ELF-1 (cell line): Measurements from ENCODE around the gene TNNT3.

Experiments used
- DNase-seq: peaks from one replicate; pipeline ENCODE4 v3.0.0-alpha.2; 2016; ENCODE audit warnings: low read depth, low spot score

Gene TNNT3

DNA sequence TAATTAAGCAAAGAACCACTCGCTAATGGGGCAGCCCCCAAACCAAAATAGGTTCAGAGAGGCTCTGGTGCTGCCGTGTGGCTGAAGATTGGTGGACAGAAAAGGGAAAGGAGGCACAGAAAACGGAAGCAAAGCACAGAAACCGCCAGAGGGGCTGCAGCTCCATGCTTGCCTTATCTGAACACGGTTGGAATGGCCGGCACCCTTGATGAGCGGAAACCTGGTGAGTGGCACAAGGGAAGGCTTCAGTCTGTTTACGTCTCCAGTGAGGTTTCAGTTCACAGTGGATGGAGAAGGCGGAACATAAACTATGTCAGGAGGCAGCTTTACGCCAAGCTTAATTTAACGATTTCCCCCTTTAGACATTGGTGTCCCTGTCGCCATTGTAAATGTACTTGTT, 22.6 kb upstream of the TNNT3 start:
- no peak for DNase-seq

DNA sequence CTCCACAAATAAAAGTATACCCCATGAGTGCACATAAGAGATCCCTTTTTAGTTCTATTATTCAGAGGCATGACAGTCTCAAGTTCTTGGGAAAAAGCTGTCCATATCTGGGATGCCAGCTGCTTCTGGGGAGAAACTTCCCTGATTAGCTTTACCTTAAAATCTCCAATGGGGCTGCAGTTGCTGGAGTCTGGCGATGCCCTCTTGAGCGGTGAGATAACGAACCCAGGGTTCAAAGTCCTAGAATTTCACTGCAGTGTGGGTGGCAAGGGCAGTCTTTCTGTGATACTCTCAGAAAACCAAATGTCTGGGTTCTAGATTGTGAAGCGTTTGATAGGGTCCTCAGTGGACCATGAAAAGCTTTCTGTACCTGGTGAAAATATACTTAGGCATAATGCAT, 20.4 kb upstream of the TNNT3 start:
- no peak for DNase-seq

DNA sequence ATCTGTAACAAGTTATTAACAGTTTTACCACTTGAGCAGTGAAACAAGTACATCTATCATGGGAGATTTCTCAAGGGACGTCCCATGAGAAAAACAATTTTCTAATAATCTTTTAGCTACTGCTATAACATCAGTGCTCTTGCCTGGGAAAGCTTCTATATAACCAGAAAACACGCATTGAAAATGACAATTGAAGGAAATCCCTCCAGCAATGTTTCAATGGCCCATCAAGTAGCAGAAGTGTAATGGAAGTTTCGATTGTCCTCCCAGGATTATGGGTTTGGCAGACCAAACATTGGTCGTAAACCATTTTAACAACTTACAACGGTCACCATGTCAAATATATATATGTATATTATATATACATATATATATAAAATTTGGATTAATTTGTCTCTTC, 19.8 kb upstream of the TNNT3 start:
- no peak for DNase-seq

DNA sequence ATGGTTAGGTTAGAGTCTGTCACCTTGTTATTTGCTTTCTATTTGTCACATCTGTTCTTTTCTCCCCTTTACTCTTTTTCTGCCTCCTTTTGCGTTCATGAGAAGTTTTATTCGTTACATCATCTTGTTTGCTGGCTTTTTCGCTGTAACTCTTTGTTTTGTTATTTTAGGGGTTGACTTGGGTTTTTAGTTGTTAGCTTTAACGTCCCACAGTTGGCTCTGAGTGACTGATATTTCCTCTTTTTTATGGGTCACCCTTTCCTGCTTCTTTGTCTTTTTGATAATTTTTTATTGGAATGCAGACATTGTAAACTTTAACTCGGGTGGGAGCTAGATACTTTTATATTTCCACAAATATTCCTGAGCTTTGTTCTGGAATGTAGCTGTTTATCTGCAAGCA, 13.3 kb upstream of the TNNT3 start:
- no peak for DNase-seq

DNA sequence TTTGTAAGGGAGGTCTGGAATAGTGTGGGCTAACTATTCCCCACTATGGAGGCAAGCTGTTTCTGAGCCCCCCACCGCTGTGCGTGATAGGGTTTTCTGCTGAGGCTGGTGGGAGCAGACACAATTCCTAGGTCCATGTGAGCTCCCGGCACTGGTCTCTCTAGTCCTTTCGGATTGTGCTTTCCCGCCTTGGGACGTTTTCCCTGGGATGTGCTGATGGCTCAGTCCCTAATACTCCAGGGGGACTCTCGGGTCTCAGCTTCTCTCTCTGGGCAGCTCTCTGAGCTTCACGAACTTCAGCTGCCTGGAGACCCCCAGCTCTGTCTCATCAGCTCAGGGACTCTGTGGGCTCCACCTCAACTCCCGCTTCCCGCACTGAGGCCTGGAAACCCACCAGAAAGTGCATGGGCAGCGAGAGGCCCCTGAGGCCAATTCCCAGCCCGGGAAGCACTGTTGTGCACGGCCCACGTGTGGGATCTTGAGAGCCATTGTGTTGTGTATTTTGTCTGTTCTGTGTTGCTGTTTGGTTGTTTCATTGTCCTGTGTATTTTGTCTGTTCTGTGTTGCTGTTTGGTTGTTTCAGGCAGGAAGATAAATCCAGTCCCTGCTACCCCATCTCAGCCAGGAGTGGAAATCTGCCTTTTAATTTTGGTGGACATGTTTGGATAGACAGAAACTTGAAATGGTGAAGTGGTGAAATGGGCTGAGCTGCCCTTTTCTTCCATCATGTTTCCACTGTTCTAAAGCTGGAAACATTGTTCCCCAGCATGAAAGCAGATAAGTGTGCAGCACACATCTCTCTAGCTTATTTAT, 12.7 kb upstream of the TNNT3 start:
- DNase-seq, result peak; percentile 36

DNA sequence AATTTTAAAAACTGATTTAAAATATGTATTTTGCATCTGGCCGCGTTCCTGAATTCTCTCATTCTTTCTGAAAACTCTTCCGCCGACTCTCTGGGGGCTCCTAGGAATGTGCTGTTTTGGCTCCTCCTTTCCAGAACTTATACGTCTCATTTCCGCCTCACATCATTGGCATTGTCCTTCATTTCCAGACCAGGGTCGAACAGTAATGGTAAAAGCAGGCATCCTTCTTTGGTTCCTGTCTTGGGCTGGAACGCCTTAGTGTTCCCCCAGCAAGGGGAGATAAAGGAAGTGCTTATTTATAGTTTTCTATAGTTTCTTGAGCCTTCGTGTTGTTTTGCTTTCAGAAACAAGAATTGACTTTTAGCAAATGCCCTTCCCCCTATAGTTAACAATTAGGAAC, 10.9 kb upstream of the TNNT3 start:
- no peak for DNase-seq

DNA sequence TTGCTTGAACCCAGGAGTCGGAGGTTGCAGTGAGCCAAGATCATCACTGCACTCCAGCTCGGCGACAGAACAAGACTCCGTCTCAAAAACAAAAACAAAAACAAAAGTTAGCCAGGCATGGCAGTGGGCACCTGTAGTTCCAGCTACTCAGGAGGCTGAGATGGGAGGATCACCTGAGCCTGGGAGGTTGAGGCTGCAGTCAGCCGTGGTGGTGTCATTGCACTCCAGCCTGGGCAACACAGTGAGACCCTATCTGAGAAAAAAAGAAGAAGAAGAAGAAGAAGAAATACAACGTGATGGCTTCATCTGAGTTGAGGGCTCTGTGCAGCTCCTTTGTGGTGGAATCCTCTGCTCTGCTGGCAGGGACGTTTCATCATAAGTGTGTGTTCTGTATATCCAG, 10.0 kb upstream of the TNNT3 start:
- no peak for DNase-seq

DNA sequence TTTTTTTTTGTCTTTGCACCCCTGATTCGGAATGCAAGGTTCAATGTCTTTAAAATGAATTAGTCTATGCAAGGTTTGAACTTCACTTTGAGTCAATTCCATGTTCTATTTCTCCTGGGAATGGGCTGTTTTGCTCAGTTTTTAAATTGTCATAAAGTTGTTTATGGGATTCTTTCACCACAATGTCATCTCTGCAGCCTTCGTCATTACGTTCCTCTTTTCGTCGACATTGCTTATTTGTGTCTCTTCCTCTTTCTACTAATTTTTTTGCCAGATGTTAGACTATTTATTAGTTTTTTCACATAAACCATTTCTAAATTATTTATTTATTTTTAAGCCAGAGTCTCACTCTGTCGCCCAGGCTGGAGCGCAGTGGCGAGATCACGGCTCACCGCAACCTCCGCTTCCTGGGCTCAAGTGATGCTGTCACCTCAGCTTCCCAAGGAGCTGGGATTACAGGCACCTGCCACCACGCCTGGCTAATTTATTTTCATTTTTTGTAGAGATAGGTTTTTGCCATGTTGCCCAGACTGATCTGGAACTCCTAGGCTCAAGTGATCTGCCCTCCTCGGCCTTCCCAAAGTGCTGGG, 7.1 kb upstream of the TNNT3 start:
- DNase-seq, result no peak

DNA sequence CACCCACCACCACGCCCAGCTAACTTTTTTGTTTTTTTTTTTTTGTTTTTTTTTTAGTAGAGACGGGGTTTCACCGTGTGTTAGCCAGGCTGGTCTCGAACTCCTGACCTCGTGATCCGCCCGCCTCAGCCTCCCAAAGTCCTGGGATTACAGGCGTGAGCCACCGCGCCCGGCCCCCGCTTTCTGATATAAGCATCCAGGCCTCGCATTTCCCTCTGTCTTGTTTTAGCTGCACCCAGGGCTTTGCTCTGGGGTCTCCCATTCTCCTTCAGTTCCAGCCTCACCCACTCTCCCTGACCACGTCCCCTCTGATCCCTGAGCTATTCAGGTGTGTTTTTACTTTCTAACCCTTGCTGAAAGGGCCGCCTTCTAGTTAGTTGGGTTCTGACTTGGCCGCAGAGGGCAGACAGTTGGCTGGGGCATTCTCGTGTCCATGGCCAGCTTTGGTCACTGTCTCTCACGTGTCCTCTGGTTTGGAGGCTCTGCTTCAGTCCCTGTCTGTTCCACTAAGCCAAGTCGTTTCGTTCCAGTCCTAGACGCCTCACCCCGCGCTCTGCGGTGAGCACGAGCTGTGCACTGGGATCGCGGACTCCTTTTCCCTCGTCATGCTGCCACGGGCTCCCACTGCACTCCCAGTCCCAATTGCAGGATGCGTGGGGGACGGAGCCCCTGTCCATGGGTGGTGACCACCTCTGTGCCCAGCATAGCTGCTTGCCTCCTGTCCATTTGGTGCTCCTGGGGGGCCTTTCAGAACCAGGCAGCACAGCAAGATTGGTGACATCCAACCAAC, 6.0 kb upstream of the TNNT3 start:
- DNase-seq, result no peak

DNA sequence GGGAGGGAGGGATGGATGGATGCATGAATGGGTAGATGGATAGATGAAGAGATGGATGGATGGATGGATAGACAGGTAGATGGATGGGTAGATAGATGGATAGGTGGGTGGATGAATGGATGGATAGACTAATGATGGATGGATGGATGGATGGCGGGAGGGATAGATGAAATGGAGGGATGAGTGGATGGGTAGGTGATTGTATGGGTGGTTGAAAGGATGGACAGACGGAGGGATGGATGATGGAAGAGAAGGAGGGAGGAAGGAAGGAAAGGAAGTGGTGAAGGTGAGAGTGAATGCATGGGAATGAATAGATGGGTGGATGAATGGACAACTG, 3.7 kb upstream of the TNNT3 start:
- DNase-seq, result no peak

DNA sequence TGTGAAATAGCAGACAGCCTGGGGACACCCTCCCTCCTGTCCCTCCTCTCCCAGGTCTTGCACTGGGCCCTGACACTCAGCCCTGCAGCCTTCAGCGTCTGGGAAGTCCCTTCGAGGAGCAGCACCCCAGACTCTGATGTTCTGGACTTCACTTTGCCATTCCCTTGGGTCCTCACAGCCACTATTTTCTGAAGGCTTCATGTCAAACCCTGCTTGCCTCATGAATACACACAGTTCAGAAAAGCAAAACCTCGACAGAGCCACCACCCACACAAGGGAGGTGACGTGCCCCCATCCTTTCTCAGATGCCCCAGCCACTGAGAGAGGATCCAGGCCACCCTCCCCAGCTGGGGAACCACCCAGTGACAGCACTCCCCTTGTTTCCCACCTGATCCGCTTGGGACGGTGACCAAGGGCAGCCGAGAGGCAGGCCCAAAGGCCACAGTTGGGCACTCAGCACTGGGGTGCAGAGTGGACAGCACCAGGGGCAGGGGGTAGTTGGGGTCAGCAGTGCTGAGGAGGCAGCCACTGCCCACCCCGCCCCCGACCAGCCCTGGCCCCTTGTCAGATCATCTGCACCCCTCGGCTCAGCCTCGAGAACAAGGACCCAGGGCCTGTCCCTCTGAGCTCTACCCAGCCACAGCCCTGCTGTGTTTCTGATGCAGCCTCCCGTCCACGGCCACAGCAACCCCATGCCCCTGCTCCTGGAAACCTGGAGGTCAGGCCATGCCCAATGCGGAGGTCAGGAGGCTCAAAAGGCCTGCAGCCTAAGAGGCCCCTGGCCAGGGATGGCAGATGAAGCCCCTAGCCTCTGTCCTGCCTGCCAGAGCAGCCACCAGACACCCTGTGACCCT, 3.1 kb upstream of the TNNT3 start:
- no peak for DNase-seq

DNA sequence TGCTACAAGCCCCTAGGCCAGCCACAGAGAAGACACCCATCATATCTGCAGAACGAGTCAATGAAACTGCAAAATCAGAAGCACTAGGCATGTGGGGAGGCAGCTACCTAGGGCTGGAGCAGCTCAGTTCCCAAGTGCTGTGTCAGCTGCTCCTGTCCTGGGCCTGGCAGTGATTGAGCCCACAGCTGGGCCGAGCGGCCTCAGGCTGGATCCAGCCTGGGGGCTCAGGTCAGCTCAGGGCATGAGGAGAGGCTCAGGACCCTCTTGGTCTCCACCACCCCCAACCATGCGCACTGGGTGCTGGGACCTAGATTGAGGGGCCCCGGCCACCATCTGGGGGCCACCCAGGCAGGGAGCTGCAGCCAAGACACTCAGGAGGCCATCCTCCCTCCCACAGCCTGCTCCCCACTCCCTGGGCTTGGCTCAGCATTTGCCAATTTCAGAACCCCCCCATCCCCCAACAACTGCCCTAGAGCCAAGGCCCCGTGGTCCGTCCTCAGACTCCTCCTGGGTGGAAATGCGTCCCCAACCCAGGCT, 2.4 kb upstream of the TNNT3 start:
- DNase-seq, result no peak

DNA sequence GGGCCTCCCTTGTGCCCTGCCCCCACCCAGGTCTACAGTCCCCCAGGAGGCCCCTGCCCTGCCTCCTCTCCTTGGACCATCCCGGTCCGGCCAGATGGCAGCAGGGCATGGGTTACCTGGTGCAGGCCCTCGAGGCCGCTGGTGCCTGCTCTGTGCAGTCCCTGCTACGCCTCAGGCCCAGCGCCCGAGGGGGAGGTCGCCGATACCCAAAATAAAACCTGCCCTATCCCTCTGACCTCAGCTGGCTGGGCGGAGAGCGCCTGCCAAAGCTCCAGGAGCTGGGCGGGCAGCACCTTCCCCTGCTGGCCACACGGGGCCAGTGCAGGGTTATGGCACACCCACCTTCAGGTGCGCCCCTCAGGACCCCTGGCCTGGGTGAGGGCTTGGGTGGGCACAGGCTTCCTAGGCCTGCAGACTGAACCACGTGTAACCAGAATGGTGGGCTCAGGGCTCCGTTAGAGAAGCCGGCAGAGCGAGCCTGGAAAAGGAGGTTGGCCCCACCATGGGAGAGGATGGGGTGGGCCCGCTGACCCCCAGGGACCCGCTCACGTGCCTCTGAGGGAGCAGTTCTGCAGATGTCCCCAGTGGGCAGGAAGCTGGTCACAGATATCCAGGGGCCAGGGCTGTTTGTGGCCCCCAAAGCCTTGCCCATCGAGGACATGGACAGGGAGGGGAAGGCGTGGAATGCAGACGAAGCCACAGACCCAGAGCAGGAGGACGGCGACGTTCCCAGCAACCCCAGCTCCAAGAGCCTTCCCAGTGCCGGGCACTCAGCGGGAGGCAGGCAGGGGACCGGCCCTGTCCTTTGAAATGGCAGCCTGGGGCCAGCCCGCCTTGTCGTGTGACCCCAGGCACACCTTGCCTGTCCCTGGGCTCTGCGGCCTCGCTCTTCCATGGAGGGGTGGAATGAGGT, 1.7 kb upstream of the TNNT3 start:
- peak; percentile 61 for DNase-seq

DNA sequence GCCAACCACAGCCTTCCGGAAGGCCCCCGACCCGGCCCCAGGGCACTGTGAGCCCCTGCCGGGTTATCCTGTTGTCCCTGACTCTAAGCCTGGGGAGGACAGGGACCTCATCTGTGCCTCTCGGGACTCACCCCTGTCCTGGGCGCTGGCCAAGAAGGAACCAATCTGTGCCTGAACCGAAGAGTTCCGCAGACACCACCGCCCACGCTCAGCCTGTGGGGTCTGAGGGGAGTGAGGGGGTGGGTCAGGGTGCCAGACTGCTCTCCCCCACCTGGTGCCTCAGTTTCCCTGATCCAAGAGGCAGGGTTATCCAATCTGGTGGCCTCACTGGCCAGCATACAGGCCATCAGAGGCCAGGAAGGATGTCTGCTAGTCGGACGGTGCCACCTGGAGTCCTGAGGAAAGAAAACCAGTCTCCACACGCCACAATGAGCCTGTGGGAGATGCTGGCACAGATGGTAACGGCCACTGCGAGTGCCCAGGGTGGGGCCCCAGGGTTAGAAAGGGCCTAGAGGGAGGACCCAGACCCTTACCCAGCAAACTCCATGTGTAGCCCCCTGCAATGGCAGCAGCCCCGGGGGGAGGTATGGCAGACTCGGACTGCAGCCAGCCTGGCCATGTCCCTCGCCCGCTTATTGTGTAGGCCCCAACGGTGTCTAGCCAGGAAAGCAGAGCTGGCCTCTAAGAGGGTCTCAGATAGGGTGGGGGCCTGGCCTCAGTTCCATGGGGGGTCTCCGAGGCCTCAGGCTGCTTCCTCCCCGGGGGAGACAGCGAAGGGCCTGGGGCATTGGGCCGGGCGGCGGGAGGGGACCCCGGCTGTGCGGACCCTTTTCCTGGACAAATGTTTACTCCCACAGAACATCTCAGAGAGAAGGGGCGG, 827 bp upstream of the TNNT3 start:
- no peak for DNase-seq

DNA sequence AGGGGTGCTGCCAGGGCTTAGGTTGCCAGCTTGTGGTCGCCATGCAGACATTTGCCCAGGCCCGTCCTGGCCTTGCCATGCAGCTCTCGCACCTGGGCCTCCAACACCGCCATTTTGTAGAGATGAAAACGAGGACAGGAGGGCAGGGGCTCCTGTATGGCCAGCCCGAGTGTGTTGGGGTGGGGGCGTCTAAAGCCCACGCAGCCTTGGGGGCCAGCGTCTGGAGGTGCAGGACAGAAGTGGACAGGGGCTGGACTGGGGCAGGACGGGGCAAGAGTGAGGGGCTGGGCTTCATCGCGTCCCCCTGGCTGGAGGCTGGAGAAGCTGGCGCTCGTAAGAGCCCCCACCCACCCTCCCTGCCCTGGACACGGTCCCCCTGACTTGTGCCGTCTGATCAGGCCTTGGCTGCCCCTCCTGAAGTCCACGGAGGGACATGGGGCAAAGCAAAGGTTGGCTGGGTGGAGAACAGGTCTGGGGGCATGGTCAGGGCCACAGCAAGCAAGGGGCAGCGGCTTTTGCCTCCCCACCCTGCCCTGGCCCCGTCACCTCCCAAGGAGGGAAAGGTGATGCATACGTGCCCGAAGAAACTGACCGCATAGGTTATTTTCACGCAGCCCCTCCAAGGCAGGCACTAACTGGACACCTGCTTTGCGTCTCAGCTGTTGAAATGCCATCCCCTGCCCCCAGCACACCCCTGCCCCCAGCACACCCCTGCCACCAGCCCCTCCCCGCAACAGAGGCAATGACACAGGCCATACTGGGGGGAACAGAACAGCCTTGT, 815 bp downstream of the TNNT3 start:
- DNase-seq, result no peak

DNA sequence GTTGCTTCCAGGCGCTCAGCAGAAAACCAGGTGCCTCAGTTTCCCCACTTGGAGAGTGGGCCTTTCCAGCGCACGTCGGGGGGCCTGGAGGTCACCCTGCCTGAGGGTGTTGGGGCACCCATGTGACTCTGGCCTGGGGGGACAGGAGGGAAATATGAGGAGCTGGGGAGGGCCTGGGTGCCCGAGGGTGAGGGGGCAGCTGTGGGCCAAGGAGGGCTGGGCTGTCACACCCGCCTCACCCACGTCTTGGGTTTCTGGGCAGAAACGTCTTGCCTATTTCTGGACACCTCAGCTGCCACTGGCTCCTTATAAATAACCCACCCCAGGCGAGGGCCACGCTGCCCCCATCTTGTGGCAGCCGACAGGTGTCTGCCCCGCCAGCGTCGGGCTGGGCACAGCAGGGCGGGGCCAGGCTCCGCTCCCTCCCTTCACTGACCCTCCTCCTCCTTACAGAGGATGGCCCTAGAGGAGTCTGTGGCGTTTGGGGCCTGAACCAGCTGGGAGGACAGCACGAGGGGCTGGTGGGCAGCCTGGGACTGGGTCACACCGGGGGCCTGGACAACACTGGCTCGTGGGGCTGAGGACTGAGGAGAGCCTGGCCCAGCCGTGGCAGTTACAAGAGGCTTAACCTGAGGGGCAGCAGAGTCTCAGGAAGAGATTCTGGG, 1.5 kb downstream of the TNNT3 start:
- no peak for DNase-seq

DNA sequence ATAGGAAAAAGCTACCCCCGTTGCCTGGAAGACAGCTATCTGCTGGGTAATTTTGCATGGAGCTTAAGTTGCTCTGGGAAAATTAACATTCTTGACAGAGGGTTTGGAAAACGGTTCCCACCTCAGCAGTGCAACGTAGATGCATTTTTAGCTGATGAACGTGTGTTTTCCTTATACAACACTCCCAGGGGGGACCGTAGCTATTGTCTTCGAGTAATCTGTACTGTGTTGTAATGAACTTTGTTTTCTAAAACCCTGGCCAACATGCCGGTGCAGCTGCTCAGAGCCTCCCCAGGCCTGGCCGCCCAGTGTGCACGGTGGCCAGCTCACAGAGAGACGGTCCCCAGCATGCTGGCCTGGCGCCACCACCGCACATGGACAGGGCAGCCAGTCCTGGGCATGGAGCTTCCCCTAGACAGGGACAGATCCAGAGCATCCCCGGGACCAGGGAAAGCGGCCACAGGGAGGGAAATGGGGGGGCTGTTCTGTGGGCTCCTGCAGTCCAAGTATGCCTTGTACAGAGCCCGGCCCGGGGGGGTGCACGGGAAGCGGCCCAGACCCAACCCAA, 2.2 kb downstream of the TNNT3 start:
- no peak for DNase-seq

DNA sequence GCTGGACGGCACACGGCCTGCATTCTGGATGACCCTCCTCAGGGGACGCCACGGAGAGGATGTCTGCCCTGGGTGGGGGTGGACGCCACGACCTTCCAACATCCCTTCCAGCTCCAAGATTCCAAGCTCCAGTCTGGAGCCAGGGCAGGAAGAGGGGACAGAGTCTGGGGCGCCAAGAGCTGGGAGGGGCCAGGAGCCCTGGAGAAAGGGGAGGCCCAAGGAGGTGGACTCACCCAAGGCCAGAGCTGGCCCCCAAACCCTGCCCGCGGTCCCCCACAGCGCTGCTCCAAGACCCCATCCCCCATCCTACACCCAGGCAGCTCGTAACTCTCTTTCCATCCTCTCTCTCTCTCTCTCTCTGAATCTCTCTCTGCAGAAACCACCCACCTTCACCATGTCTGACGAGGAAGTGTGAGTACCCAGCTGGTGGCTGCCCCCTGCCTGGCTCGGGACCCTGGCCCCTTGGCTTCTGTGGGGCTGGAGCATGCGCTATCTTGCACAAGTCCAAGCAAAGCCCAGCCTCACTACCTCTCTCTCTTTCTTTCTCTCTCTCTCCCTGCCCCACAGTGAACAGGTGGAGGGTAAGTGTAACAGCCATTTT, 3.1 kb downstream of the TNNT3 start:
- DNase-seq, result no peak
